Limb (tissue), 2 donors: ENCODE data around the gene NXPE3.

Experiments used
- DNase-seq, 2 donors: peaks; one replicate each; pipeline ENCODE4 v3.0.0-alpha.2; 2016; ENCODE audit errors: extremely low spot score in 2 of 2

Gene NXPE3

GRCh38 chr3:101802179-101802578 lies 23.2 kb downstream of the NXPE3 start:
- no peak for DNase-seq

GRCh38 chr3:101803173-101803782 lies 24.3 kb downstream of the NXPE3 start:
- peak in 1 of 2 donors; percentile 87 for DNase-seq

DNA sequence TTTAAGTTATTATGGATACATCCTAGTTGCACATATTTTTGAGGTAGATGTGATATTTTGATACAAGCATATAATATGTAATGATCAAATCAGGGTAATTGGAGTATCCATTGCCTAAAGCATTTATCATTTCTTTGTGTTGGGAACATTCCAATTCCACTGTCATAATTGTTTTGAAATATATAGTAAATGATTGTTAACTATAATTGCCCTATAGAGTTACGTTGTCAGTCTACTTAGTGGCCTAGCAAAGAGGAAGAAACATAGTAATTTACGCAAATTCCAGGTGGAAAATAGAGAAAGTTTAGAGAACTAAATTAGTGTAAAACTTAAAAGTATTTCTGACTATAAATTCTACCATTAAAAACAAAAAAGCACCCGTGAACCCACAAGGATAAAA lies 24.9 kb downstream of the NXPE3 start:
- DNase-seq: no peak

DNA sequence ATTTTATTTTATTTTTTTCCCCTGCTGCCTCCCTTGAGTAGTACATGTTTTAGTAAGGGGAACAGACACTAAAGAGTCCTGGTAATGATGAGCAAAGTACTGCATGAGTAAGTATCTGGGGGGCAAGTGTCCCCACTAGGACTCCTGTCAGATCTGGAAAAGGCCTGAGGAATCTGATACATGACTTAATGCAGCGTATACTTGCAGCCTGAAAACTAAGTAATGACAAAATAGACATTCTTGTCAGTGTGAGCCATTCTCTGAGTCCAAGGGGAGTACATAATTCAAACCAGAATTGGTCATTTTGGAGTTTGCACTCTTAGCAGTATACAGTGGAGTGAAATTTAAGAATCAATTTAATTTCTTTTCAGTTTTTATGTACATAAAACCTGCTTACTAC lies 27.5 kb downstream of the NXPE3 start:
- no peak for DNase-seq

DNA sequence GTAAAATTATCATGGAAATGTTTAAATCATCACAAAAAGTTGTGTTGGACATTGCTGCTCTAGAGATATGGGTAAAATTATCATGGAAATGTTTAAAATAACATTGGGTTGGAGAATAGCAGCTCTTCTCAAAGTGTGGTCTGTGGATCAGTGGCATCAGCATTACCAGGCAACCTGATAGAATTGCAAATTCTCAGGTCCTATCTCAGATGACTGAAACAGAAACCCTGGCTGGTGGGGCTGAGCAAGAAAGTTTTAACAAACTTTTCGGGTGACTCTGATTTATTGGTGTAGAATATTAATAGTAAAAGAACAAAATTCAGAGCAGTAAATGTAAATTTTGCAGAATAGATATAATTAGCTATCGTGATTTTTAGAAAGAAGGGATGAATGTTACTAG lies 28.9 kb downstream of the NXPE3 start:
- no peak for DNase-seq

DNA sequence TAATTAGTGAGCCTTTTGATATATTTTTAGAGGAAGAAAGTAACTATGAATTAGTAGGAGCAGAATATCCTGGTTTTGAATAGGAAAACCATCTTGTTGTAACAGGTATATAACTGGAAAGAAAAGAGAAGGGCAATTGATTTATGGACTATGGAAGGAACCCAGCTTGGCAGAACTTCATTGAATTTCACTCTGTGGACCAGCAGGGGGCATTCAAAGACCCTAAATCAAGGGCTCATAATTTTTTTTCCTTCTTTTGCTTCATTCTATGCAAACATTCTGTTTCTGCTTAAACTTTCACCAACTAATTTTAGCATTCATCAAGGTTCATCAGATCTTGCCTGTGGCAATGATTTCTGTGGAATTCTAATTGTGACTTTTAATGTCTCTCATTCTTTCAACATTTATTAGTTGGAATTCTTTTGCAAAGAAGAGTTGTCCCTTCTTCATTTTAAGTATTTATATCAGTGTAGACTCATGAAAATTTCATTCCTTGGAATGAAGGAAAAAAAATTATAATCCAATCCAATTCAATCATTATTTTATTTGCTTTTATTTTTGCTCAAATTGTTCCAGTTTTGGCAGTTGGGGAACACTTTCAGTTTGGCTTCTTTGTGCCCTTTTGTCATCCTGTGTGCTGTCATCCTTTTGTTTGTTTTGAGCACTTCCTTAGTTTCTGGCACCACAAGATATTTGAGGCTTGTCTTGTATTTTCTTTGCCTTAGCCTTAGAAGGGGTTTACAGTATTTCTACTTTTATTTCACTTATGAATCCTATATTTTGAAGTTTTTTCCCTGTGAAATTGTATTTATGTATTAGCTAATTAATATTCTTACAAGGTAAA lies 30.4 kb downstream of the NXPE3 start:
- peak in 1 of 2 donors; percentile 51 for DNase-seq

- no peak for DNase-seq
These were observed 31.0 kb downstream of the NXPE3 start for GRCh38 chr3:101810022-101810418.

- DNase-seq: no peak
These were observed 32.9 kb downstream of the NXPE3 start for GRCh38 chr3:101811875-101812274.

DNA sequence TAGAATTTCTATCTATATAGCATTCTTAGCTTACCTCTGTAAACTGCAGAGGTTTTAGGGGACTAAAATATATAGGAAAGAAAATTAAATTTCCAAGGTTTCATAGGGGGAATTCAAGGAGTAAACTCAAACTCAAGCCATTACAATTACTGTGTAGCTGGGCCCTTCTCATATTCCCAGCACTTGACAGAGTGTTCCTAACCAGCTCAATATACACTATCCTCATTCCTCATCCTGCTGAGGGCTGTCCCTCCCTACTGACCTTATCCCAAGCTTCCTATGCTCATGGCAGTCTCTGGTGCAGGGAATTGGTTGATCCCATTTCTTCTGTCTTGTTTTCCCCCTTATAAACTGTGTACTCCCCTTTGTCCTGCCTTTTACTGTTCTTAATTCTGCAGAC lies 33.9 kb downstream of the NXPE3 start:
- DNase-seq: no peak

DNA sequence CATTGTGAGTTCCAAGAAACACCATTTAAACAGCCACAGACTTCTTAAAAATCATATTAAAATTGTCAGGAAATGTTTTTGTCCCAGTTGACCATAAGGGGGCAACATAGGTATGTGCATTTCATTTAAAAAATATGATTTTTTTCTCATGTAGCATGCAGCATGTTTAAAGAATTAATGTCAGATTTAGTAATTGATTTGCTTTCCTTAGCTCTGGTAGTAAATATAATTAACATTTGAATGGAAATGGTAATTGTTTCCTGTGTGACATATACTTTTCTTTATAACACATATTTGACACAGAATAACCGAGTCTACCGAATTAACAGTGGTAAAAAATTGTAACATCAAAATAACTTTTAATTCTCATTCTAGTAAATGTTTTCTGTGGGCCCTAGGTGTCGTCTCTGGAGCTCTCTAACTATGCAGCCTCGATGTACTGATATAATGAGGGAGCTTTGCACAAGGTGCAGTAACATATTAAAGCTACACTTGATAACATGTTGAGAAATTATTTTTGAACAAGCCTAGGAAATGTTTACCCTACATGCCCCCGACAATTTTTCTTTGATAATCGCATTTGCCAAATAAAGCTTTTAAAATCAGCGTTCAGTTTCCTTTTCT lies 34.9 kb downstream of the NXPE3 start:
- DNase-seq: peak in 1 of 2 donors; percentile 44

DNA sequence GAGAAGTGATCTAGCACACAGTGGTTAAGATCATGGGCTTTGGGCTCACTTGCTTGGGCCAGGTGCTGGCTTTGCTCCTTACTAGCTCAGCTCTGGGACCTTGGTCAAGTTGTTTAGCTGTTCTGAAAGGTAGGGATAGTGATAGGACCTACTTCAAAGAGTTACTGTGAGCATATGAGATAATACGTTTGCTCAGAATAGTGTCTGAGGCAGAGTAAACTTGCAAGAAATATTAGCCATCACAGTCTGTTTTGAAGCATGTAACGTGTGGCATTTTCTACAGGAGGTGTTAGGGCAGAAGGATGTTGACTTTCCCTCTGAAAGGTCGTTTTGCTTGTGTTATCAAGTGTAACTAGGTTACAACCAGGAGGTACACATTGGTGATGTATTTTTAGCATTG lies 35.8 kb downstream of the NXPE3 start:
- no peak for DNase-seq

DNA sequence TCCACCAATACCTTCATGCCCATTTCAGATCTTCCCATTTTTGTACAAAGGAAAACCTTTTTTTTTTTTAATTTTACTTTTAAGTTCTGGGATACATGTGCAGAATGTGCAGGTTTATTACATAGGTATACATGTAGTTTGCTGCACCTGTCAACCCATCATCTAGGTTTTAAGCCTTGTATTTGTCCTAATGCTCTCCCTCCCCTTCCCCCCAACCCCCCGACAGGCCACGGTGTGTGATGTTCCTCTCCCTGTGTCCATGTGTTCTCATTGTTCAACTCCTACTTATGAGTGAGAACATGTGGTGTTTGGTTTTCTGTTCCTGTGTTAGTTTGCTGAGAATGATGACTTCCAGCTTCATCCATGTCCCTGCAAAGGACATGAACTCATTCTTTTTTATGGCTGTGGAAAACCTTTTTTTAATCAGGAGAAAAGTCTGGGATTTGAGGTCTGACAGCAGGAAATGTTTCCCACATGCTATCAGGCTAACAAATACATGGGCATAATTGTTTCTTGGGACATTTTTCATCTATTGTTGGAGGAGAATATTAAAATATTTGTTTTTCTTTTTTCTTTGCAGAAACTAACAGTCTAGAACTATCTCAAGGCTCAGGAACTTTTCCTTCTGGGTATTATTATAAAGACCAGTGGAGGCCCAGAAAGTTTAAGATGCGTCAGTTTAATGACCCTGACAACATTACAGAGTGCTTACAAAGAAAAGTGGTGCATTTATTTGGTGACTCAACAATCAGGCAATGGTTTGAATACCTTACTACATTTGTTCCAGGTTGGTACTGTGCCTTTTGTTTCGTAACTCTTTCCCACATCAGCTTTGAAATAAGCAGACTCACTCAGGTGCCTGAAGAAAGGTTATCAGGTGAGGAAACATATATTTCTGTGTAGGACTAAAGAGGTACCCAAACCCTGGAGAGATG lies 37.5 kb downstream of the NXPE3 start:
- DNase-seq: peak in 1 of 2 donors; percentile 18

DNA sequence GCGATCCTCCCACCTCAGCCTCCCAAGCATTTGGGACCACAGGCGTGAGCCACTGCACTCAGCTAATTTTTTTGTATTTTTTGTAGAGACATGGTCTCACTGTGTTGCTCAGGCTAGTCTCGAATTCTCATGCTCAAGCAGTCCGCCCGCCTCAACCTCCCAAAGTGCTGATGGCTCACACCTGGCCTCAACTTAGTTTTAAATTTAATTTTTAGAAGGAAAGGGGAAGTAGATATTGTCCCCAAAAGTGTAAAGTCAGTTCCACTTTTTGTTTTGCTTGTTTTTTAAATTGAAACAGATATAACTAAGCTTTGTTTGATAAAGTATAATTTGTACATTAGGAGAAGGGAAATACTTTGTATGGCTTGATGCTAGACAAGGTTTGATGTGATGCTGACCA lies 39.0 kb downstream of the NXPE3 start:
- no peak for DNase-seq

DNA sequence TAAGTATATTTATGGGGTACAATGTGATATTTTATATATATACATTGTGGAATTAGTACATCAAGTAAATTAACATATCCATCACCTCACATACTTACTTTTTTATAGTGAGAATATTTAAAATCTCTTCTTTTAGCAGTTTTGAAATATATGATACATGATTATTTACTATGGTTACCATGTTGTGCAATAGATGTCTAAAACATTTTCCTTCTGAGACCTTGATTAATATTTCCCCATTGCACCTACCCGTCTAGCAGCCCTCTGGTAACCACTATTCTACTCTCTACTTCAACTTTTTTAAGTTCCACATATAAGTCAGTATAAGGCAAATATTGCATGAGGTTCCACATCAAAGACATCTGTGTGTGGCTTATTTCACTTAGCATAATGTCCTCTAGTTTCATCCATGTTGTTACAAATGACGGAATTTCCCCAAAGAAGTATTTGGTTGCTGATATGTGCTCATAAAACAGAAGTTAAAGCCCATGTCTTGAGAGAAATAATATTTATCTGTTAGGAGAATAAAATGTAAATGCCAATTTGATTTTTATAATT lies 40.7 kb downstream of the NXPE3 start:
- no peak for DNase-seq

DNA sequence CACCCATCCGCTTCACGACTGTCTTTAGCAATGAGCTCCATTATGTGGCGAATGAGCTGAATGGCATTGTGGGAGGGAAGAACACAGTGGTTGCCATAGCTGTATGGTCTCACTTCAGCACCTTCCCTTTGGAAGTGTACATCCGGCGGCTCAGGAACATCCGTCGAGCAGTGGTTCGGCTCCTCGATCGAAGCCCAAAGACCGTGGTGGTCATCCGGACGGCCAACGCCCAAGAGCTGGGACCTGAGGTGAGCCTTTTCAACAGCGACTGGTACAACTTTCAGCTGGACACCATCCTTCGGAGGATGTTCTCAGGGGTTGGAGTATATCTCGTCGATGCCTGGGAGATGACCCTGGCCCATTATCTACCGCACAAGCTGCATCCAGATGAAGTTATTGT lies 42.5 kb downstream of the NXPE3 start:
- DNase-seq: no peak

- DNase-seq: no peak
These were observed 44.5 kb downstream of the NXPE3 start for GRCh38 chr3:101823525-101823924.

- DNase-seq: no peak
These were observed 45.7 kb downstream of the NXPE3 start for GRCh38 chr3:101824702-101825101.

GRCh38 chr3:101825904-101826445 lies 47.0 kb downstream of the NXPE3 start:
- DNase-seq: no peak

DNA sequence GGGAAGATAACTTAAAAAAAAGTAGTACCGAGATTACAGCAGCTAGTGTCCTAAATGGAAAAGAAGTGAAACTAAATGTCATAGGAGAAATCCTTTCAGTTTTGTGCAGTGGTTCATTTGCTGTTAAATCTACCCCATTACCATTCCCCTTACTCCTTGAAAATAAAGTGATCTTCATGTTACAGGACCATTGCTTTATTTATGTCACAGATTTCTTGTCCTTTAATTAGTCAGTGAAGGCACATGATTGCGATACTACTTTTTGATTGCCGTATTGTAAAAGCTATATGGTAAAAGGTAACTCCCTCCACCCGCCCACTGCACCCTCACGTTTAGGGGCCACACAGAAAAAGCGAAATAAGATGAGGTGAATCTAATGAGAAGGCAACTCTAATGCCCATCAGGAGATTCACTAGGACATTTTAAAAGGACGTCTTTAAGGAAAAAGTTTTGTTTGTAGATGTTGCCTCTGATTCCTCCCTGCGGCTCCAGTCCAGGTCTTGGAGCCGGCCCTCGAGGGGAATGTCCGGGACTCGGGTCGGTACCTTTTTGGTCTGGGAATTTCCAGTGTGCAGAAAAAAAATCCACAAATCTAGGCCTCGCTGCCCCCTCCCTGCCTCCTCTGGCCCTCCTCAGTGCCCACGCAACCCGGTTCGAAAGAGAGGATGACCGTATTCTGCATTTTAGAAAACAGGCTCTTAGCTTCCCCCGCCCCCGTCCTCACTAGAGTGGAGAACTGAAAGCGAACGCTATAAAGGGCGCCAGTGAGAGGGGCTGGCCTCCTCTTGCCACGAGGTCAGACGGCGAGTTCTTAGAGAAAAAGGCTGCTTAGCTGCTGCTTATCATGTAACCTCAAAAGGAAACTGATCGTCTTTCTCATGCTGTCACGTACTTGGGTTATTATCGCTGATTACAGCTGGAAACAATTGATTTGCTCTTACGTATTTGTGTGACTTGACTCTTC lies 48.5 kb downstream of the NXPE3 start:
- DNase-seq: peak in 1 of 2 donors; percentile 71

DNA sequence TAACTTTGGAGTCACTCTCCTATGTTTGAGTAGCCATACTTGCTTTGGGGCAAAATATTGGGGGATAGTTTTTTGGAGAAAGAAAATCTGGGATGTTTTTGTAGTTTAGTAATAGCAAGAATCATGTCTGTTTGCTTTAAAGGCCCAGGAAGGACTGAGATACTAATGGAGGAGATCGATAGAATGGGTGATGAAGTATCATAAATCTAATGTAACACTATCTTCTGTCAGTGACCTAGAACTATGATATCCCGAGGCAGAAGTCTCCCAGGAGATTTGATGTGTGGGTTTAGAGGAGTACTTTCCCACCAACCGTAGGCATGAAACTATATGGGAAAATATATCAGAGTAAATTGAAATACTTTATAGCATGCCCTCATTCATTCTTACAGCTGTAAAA lies 49.3 kb downstream of the NXPE3 start:
- no peak for DNase-seq
